Suprapubic skin (tissue), 3 donors: ENCODE measurements around the gene VEGFA.

Experiments used
- POLR2AphosphoS5 ChIP-seq, 3 donors: sonication (generic); formaldehyde crosslinking; IDR thresholded peaks; one replicate each; pipeline ENCODE4 v1.6.1; 2017; ENCODE audit warnings: antibody characterized with exemption in 3 of 3
- TF ChIP-seq, protein P1 (sequence below), 2 donors: fragments of 200-600 bp in 1 of 2; fragments of 450-650 bp in 1 of 2; sonication (generic) in 1 of 2; IDR thresholded peaks; one replicate each; pipeline ENCODE4 v1.5.1; 2016 to 2019; ENCODE audit warnings: antibody characterized with exemption in 2 of 2, mild to moderate bottlenecking in 1 of 2, moderate library complexity in 1 of 2

DNA sequence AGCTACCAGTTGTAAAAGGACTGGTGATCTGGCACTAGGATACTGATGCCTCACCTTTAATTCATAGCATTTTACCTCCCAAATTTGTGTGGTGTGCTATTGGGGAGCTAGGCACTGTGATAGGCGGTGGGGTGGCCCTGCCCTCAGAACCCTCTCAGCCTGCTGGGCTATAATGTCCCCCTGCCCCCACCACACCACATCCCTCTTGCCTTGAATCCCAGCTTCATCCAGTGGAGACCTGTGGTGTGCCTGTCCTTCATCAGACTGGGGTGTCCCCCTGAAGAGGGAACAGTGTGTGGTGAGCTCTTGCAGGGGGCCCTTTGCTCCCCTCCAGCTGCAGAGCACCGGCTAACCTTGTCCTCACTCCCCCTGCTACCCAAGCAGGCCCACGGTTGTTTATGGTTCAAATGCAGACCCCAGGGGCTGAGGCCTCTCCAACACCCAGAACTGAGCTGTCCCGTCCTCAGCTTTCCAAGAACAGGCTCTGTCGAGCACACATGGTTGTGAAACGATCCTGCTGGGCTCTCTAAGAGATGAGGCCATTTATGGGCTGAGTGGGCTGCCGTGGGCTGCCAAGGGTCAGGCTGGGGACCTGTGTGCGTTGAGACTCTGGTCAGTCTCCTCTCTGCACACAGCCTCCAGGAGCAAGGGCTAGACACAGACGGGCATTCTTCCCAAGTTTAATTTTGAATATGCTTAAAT, 26.9 kb upstream of the VEGFA start:
- TF ChIP-seq, protein P1, sequence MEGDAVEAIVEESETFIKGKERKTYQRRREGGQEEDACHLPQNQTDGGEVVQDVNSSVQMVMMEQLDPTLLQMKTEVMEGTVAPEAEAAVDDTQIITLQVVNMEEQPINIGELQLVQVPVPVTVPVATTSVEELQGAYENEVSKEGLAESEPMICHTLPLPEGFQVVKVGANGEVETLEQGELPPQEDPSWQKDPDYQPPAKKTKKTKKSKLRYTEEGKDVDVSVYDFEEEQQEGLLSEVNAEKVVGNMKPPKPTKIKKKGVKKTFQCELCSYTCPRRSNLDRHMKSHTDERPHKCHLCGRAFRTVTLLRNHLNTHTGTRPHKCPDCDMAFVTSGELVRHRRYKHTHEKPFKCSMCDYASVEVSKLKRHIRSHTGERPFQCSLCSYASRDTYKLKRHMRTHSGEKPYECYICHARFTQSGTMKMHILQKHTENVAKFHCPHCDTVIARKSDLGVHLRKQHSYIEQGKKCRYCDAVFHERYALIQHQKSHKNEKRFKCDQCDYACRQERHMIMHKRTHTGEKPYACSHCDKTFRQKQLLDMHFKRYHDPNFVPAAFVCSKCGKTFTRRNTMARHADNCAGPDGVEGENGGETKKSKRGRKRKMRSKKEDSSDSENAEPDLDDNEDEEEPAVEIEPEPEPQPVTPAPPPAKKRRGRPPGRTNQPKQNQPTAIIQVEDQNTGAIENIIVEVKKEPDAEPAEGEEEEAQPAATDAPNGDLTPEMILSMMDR (IDR thresholded peaks at IDR 0.05), result no peak
- TF ChIP-seq POLR2AphosphoS5 (IDR thresholded peaks at IDR 0.05), result no peak
